Suprapubic skin (tissue), 4 donors: ENCODE data around the gene PLEKHG5.

Experiments
- CTCF ChIP-seq, 2 donors: fragments of 200-600 bp in 1 of 2; fragments of 450-650 bp in 1 of 2; sonication (generic) in 1 of 2; IDR thresholded peaks; one replicate each; pipeline ENCODE4 v1.5.1; 2016 to 2019; ENCODE audit warnings: antibody characterized with exemption in 2 of 2, mild to moderate bottlenecking in 1 of 2, moderate library complexity in 1 of 2
- POLR2A ChIP-seq, 2 donors: fragments of 450-650 bp; IDR thresholded peaks; one replicate each; pipeline ENCODE4 v1.6.1; 2017; ENCODE audit warnings: antibody characterized with exemption in 2 of 2, mild to moderate bottlenecking in 2 of 2, moderate library complexity in 2 of 2
- POLR2AphosphoS5 ChIP-seq, 3 donors: sonication (generic); formaldehyde crosslinking; IDR thresholded peaks; one replicate each; pipeline ENCODE4 v1.6.1; 2017; ENCODE audit warnings: antibody characterized with exemption in 3 of 3

GRCh38 chr1:6513320-6513801 is 21.9 kb upstream of the PLEKHG5 start:
- no peak for TF ChIP-seq CTCF (IDR thresholded peaks at IDR 0.05)
- TF ChIP-seq POLR2A (IDR thresholded peaks at IDR 0.05): no peak
- TF ChIP-seq POLR2AphosphoS5 (IDR thresholded peaks at IDR 0.05): no peak
